ENCODE results near the gene SHE.

DNA sequence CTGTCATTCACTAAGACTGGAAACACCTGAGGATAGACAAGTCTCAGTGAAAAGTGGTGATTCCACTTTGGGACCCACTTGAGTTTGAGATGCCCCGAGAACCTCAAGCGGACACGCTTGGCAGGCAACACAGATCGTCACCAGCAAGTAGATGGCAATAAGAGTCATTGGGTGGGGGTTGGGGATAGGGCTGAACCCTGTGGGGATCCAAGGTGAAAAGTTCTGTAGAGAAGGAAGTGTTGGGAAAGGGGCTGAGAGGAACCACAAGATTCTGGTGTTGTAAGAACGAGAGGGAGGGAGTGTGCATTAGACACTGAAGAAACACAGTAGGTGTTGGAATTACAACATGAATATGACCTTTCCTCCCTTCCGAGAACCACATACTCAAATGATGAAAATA lies 45.6 kb downstream of the SHE start:
- TF ChIP-seq CTCF (IDR thresholded peaks at IDR 0.05 in 4 of 5, conservative IDR thresholded peaks at IDR 0.05 in 1 of 5) (no peak), POLR2A (IDR thresholded peaks at IDR 0.05) (no peak)

Data from gastrocnemius medialis (tissue), 4 donors.